C4-2B (cell line): ENCODE data around the gene TMEM18.
A peak's percentile ranks its signal among the peaks of the same experiment; 100 is the strongest.

Source experiments
- H3K27ac ChIP-seq: fragments of 450-650 bp; 2 replicates; pipeline ENCODE4 v1.5.1; 2017
- ZFX ChIP-seq: fragments of 450-650 bp; IDR thresholded peaks from 2 replicates; pipeline ENCODE4 v1.6.1; 2017
- TF ChIP-seq, protein P1 (sequence below): fragments of 450-650 bp; conservative IDR thresholded peaks from 2 replicates; pipeline ENCODE4 v1.5.1; 2017; ENCODE audit warnings: mild to moderate bottlenecking

TMEM18 gene

DNA sequence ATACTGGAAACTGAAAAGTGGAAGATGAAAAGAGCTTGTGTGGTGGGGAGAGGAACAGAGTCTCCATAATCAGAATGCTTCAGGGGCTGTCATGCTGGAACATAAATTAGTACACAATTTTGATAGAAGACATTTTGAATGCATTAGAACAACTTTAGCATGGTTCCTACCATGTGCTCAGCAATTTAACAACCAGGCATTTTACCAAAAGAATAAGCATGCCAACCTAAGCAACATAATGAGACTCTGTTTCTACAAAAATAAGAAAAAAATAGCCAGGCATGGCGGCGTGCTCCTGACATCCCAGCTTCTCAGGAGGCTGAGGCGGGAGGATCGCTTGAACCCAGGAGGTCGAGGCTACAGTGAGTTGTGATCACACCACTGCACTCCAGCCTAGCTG, 40.5 kb upstream of the TMEM18 start:
- no peak overlapping the region for H3K27ac ChIP-seq
- no peak for TF ChIP-seq ZFX
- TF ChIP-seq, protein P1, sequence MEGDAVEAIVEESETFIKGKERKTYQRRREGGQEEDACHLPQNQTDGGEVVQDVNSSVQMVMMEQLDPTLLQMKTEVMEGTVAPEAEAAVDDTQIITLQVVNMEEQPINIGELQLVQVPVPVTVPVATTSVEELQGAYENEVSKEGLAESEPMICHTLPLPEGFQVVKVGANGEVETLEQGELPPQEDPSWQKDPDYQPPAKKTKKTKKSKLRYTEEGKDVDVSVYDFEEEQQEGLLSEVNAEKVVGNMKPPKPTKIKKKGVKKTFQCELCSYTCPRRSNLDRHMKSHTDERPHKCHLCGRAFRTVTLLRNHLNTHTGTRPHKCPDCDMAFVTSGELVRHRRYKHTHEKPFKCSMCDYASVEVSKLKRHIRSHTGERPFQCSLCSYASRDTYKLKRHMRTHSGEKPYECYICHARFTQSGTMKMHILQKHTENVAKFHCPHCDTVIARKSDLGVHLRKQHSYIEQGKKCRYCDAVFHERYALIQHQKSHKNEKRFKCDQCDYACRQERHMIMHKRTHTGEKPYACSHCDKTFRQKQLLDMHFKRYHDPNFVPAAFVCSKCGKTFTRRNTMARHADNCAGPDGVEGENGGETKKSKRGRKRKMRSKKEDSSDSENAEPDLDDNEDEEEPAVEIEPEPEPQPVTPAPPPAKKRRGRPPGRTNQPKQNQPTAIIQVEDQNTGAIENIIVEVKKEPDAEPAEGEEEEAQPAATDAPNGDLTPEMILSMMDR: no peak

DNA sequence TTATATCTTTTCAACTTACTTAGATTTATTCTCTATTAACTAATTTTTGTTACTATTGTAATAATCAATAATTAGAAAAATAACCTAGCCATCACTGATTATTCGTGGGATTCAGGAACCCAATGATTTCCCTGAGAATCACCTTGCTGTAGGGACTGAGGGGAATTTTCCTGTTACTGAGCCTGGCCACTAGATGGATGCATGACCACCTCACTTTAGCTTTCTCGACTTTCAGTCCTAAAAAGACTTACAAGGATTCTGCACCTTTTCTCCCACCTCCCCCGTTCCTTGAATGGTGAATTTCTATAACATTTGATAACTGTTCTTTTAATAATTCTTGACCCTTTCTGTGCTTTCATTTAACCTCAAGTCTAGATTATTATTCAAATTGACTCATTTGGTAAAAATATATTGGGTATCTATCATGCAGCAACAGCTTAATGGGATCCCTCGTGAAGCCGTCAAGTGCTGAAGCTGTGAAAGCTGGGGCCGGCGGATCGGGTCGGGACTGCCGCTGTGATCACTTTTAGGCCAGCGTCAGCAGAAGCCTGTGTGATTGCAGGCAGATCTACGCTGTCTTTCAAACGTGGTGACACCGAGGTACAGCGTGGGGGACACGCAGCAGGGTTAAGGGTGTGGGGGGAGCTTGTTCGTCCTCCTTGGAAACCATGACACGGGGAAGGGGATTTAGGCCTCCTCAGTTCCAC, 38.8 kb upstream of the TMEM18 start:
- no peak overlapping the region for H3K27ac ChIP-seq
- TF ChIP-seq, protein P1: peak; percentile 45
- TF ChIP-seq ZFX: no peak

DNA sequence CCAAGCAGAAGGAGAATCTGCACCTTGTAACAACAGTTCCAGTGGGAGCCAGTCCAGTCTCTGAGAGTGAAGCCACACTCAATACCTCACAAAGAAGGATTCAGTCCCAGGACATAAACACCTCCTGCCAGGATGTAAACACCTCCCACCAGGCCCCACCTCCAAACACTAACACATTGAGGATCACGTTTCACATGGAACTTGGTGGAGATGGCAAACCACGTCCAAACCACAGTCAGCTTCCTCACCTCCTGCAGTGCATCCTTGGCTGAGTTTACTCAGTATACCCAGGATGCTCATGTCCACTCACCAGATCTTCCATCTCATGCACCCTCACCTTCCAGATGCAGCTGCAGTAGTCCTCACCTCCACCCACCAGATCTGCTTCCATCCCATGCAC, 37.8 kb upstream of the TMEM18 start:
- no peak for TF ChIP-seq ZFX
- TF ChIP-seq, protein P1: no peak
- H3K27ac ChIP-seq: no peak overlapping the region

DNA sequence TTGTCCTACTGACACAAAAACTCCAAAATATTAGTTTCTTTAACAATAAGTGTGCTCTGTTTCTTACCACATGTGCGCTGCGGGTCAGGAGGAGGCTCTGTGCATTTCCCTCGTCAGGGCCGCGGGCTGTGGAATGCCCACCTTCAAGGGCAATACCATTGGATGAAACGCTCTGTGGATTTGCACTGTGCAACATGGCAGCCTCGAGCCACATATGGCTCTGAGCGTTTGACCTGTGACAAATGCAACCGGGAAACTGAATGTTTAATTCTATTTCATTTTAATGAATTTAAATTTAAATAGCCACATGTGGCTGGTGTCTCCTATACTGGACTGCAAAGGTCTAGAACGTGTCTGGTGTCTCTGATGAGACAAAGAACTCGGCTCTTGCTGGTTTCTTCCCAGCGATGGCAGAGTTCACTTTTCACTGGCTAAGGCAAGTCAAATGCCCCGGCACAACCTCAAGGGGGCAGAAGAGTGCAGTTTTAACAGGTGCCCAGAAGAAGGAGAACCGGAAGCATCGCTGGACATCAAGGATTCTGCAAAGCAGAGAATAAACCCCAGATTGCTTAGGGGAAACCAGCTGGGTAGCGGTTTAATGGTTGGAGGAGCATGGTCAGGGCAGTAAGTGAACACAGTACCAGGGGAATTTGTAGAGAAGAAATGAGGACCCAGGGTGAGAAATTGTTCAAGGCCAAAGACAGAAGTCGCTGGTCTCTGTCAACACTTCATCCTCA, 37.0 kb upstream of the TMEM18 start:
- no peak overlapping the region for H3K27ac ChIP-seq
- TF ChIP-seq, protein P1: peak; percentile 86
- no peak for TF ChIP-seq ZFX

- no peak overlapping the region for H3K27ac ChIP-seq
- TF ChIP-seq, protein P1: no peak
- no peak for TF ChIP-seq ZFX
Measured at GRCh38 chr2:710867-711665, 33.9 kb upstream of the TMEM18 start.

DNA sequence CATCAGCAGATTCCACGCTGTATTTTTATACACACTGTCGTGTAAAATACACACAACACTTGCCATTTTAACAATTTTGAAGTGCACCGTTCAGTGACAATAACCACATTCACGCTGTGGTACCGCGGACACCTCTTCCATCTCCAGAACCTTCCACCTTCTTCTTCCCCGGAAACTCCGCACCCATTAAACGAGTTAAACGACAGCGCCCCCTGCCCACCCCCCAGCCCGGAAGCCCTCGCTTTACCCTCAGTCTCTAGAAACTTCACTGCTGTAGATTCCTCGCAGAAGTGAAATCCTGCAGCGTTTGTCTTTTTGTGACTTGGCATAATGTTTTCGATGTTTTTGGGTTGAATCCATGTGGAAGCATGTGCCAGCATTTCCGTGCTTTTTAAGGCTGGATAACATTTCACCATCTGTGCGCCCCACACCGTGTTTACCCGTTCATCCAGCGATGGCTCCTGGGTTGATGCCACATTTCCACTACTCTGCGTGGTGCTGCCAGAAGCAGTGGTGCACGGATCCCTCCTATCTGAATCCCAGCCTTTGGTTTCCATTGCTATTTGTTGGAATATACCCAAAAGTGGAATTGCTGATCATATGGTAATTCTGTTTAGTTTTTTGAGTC, 32.0 kb upstream of the TMEM18 start:
- no peak overlapping the region for H3K27ac ChIP-seq
- TF ChIP-seq ZFX: no peak
- TF ChIP-seq, protein P1: no peak
